Body of pancreas (tissue), 4 donors: ENCODE data around the gene USP25.

ENCODE experiments used
- POLR2A ChIP-seq, 3 donors: fragments of 450-650 bp; IDR thresholded peaks; one replicate each; pipeline ENCODE4 v1.6.1; 2016; ENCODE audit warnings: antibody characterized with exemption in 3 of 3, mild to moderate bottlenecking in 2 of 3
- TF ChIP-seq, protein P1 (sequence below), 7 experiments: fragments of 450-650 bp in 4 of 7; fragments of 200-600 bp in 3 of 7; sonication (generic) in 3 of 7; IDR thresholded peaks; one replicate each; pipeline ENCODE4 v1.5.1; 2016 to 2019; ENCODE audit warnings: antibody characterized with exemption in 7 of 7

- TF ChIP-seq, protein P1, sequence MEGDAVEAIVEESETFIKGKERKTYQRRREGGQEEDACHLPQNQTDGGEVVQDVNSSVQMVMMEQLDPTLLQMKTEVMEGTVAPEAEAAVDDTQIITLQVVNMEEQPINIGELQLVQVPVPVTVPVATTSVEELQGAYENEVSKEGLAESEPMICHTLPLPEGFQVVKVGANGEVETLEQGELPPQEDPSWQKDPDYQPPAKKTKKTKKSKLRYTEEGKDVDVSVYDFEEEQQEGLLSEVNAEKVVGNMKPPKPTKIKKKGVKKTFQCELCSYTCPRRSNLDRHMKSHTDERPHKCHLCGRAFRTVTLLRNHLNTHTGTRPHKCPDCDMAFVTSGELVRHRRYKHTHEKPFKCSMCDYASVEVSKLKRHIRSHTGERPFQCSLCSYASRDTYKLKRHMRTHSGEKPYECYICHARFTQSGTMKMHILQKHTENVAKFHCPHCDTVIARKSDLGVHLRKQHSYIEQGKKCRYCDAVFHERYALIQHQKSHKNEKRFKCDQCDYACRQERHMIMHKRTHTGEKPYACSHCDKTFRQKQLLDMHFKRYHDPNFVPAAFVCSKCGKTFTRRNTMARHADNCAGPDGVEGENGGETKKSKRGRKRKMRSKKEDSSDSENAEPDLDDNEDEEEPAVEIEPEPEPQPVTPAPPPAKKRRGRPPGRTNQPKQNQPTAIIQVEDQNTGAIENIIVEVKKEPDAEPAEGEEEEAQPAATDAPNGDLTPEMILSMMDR (IDR thresholded peaks at IDR 0.05): no peak
- TF ChIP-seq POLR2A (IDR thresholded peaks at IDR 0.05): no peak
Measured at GRCh38 chr21:15928196-15928595, 198.4 kb downstream of the USP25 start.
